Hematopoietic multipotent progenitor cell (in vitro differentiated cells): ENCODE data around the gene CD160. TPM values are rescaled to one million over a fixed set of nuclear protein-coding genes. Genes with fewer than 3 reads are reported as not detected.
"Not testable (repeated sequence)": the region's sequence is repeated elsewhere in the genome, so short reads cannot be mapped to it uniquely, and the experiment has no call there.

Experiments
- DNase-seq, 3 donors: peaks; one replicate each; pipeline ENCODE4 v3.0.0-alpha.2; 2011 to 2015; ENCODE audit warnings: low read depth in 2 of 3, low spot score in 2 of 3
- total RNA-seq: library from RNA; depleted of rRNA; stranded (reverse); fragments of >200 nt; gene quantifications from one replicate; pipeline ENCODE4 v1.2.3, GENCODE V29; 2012

The CD160 gene
- total RNA-seq, 1 donor = not detected

DNA sequence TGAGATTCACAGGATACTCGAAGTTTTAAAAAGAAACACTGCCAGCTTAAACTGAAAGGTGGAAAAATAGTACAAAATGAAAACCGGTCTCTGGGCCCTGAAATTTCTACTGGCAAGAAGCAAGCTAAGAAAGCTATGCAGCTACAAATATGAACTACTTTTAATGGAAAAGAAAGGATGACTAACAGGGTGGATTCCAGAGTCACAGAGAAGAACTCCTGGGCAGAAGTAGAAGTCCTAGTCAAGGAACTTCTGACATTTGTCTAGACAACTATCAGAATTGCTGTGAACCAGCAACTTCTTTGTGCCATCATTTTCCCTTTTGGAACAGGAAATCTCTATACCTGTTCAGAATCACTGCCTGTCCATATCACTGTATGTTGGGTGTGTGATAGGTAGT, 38.1 kb downstream of the CD160 start:
- DNase-seq = no peak

DNA sequence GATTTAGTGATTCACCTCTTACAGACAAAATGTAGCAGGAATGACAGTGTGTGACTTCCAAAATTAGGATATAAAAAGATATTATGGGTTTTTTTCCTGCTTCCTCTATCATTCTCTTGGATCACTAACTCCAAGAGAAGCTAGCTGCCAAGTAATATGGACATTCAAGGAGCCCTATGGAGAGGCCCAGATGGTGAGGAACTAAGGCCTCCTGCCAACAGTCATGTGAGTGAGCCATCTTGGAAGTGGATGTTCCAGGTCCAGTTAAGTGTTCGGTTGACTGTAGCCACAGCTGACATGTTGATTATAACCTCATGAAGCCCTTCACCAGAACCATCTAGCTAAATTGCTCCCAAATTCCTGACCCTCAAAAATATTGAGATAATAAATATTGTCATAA, 38.8 kb downstream of the CD160 start:
- DNase-seq = no peak

- no peak for DNase-seq
These were observed 39.3 kb downstream of the CD160 start for GRCh38 chr1:145758575-145758974.

DNA sequence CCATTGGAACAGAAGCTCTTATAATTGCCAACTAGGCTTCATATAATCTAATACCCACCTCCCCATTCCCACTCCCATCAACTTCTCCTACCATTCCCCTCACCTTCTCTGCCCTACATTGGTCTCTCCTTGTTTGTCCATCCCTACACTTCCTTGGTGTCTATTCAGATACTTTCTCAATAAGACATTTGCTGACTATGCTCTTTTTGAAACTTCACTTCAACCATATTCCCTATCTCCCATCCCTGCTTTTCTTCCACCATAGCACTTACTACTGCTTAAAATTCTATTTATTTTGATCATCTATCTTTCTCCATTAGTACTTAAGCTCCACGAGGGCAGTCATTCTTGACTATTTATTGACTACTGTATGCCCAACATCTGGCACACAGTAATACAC, 40.4 kb downstream of the CD160 start:
- no peak for DNase-seq

DNA sequence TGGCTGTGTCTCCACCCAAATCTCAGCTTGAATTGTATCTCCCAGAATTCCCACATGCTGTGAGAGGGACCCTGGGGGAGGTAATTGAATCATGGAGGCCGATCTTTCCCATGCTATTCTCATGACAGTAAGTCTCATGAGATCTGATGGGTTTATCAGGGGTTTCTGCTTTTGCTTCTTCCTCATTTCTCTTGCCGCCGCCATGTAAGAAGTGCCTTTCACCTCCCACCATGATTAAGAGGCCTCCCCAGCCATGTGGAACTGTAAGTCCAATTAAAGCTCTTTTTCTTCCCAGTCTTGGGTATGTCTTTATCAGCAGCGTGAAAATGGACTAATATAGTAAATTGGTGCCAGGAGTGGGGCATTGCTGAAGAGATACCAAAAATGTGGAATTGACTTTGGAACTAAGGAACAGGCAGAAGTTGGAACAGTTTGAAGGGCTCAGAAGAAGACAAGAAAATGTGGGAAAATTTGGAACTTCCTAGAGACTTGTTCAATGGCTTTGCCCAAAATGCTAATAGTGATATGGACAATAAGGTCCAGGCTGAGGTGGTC, 41.2 kb downstream of the CD160 start:
- DNase-seq = not testable (repeated sequence)

DNA sequence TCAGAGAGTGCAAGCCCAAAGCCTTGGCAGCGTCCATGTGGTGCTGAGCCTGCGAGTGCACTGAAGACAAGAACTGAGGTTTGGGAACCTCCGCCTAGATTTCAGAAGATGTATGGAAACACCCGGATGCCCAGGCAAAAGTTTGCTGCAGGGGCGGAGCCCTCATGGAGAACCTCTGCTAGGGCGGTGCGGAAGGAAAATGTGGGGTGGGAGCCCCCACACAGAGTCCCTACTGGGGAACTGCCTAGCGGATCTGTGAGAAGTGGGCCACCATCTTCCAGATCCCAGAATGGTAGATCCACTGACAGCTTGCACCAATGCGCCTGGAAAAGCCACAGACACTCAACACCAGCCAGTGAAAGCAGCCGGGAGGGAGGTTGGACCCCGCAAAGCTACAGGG, 42.2 kb downstream of the CD160 start:
- DNase-seq = not testable (repeated sequence)

DNA sequence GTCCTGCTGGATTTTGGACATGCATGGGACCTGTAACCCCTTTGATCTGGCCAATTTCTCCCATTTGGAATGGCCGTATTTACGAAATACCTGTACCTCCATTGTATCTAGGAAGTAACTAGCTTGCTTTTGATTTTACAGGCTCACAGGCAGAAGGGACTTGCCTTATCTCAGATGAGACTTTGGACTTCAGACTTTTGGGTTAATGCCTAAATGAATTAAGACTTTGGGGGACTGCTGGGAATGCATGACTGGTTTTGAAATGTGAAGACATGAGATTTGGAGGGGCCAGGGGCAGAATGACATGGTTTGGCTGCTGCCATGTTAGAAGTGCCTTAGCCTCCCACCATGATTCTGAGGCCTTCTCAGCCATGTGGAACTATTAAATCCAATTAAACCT, 42.7 kb downstream of the CD160 start:
- not testable (repeated sequence) for DNase-seq

DNA sequence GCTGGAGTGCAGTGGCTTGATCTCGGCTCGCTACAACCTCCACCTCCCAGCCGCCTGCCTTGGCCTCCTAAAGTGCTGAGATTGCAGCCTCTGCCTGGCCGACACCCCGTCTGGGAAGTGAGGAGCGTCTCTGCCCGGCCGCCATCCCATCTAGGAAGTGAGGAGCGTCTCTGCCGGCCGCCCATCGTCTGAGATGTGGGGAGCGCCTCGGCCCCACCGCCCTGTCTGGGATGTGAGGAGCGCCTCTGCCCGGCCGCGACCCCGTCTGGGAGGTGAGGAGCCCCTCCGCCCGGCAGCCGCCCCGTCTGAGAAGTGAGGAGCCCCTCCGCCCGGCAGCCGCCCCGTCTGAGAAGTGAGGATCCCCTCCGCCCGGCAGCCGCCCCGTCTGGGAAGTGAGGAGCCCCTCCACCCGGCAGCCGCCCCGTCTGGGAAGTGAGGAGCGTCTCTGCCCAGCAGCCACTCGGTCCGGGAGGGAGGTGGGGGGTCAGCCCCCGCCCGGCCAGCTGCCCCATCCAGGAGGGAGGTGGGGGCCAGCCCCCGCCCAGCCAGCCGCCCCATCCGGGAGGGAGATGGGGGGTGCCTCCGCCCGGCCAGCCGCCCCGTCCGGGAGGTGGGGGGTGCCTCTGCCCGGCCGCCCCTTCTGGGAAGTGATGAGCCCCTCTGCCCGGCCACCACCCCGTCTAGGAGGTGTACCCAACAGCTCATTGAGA, 45.1 kb downstream of the CD160 start:
- DNase-seq = not testable (repeated sequence)

- not testable (repeated sequence) for DNase-seq
These were observed 45.8 kb downstream of the CD160 start for GRCh38 chr1:145765127-145765526.

DNA sequence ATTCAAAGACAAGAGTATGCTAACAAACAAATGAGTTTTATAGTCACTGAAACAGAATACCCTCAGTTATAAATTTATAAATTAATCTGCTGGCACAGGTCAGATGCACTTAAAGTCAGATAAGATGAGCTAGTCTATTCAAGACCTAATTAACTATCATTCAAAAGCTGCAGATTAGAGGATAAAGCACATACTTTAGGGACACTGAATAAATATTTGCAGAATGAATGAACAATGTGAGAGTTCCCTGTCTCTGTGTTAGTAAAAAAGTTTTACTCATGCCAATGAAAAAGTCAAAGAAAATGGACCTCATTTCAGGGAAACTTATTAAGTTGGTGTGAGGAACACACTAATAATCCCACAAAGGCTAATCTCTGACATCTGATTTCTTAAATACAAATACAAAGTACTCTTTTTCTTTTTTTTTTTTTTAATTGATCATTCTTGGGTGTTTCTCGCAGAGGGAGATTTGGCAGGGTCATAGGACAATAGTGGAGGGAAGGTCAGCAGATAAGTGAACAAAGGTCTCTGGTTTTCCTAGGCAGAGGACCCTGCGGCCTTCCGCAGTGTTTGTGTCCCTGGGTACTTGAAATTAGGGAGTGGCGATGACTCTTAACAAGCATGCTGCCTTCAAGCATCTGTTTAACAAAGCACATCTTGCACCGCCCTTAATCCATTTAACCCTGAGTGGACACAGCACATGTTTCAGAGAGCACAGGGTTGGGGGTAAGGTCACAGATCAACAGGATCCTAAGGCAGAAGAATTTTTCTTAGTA, 46.5 kb downstream of the CD160 start:
- DNase-seq = not testable (repeated sequence)

- DNase-seq = not testable (repeated sequence)
These were observed 47.6 kb downstream of the CD160 start for GRCh38 chr1:145766926-145767325.

DNA sequence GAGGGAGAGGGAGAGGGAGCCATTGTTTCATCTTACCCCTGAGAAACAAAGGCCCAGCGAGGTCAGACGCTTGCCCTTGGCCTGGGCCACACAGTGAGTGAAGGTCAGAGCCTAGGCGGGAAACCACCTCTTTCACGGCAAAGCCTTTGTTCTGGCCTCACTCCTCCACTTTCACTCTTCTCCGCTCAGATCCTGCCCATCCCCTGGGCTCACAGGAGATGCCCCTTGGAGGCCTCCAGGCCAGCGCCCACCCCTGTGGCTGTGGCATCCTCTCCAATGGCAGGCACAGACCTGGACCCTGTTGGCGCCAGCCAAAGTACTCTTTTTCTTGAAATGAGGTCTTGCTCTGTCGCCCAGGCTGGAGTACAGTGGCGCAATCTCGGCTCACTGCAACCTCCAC, 48.7 kb downstream of the CD160 start:
- DNase-seq = not testable (repeated sequence)

- DNase-seq = no peak
These were observed 51.8 kb downstream of the CD160 start for GRCh38 chr1:145771056-145771455.

DNA sequence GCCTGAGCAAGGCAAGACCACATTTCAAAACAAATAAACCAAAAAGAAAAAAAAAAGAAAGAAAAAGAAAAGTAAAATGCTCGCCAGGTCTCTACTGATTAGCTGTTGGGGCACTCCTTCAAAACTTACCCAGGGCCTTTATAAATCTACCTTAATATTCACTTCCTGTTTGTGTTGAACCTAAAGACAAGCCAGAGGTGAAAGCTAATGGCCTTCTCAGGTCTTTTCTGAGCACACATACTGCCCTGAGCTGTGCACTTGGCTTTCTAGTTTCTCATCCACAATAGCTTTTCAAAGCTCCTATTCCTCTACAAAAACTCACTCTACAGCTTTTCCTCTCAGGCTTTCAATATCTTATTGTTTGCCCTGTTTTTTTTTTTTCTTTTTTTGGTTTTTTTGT, 54.1 kb downstream of the CD160 start:
- no peak for DNase-seq

DNA sequence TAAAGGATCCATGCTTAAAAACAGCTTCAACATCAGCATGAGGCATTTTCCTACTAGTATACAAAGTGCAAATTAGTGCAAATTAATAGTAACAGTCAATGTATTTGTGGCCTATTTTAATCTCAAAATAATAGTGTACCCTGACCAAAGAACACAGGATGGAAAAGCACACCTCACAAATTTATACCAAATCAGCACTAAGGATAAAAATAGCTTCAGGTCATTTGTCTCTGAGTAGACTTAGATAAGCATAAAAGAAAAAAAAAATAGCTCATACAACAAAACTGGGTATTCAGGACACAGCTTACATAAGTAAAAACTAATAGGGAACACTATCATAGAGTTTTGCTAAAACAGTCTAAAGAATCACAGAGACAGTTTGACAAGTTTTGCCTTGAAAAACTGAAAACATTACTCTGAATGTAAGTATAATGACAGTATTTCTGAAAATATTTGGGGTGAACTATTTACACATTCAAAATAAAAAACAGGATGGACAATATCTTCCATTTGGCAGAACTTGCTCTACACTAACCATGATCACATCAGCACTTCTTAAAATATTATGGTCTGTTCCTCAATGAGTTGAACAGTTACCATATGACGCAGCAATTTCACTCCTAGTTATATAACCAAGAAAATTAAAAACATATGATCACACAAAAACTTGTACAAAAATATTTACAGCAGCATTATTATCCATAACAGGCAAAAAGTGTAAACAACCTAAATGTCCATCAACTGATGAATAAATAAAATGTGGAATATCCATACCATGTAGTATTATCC, 58.3 kb downstream of the CD160 start:
- no peak for DNase-seq

- DNase-seq = no peak
These were observed 58.8 kb downstream of the CD160 start for GRCh38 chr1:145778146-145778540.

DNA sequence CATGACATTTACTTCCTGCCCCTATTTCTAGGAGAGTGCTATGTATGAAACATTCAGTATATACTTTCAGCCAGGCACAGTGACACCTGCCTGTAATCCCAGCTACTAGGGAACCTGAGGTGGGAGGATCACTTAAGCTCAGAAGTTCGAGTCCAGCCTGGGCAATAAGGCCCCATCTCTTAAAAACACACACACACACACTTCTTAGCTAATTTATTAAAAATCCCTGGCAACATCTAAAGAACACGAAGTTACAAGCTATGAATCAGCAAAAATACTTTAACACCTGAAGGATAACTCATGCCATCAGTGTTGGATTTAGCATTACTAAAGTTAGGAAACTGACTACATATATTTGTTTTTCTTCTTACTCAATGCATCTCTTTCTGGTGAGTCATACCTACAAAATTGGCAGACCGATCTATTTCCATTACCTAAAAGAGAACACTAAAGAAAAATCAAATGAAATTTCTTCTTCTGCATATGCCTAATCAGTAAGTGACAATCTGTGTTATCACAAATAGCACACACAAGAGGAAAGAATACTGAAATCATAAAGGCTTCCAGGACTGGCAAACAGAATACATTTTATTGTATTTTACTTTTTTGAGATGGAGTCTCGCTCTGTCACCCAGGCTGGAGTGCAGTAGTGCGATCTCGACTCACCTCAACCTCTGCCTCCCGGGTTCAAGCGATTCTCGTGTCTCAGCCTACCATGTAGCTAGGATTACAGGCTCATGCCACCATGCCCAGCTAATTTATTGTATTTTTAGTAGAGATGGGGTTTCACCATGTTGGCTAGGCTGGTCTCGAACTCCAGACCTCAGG, 63.2 kb downstream of the CD160 start:
- no peak for DNase-seq

DNA sequence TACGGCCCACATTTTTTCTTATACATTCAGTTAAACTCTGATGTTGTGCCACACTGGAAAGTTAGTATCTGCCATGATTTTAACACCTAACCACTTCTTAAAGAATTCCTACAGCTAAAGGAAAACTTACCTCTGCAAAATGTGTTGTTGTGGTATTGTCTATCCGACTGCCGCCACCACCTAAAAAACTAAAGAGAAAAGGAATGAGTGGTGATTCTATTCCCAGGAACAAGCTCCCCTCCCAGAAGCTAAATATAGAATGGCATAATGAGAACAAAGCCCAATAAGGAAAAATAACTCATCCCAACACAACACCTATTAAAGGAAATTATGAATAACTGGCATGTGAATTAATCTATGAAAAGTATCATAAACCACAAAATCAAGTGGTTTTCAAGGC, 65.1 kb downstream of the CD160 start:
- no peak for DNase-seq

DNA sequence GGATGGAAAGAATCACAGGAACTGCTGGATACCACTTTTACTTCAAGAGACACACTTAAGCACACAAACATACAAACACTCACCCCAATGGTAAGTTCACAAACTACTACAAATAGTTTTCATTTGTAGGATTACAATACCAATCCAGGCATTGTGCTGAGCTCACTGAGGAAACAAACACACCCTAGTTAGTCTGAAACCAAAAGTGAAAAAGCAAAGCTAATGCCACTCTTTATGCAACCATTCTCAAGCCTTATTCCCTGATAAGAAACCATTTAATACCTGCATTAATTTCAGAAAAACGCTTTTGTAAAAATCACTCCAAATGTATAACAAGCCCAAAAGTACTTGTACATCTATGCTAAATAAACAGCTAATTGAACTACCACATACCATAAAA, 66.2 kb downstream of the CD160 start:
- no peak for DNase-seq

DNA sequence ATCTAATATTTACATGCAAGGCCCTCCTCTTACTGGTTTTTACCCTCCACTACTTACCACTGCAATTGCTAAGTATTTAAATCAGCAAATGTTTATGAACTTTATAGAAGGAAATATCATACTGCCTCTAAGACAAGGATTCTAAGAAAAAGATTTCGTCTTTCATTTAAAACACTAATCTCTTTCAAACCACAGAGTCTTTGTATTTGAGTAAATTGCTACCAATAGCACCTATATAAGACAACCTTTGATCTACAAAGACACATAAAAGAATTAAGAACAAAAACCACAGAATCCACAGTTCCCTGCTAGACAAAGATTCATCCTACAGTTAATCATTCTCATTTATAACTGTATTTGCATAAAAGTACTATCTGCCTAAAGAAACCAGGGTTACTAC, 67.0 kb downstream of the CD160 start:
- no peak for DNase-seq
